ENCODE data around the gene BRCA1. TPM values are rescaled to one million over a fixed set of nuclear protein-coding genes. Genes with fewer than 3 reads are reported as not detected.

Gene BRCA1
- total RNA-seq (10 to 100 TPM; 28.6 to 47.7 TPM), polyA plus RNA-seq (ENCODE audit: insufficient read depth, low read depth, low replicate concordance) (20.9 TPM)
- long read RNA-seq, donor 1, full-length matches to known transcripts: 2 of 2 reads
- long read RNA-seq, donor 1, partial matches to known transcripts: 0 of 2 reads
- long read RNA-seq, donor 1, other reads (novel, unspliced or antisense): 0 of 2 reads
- long read RNA-seq, donor 2, full-length matches to known transcripts: 3 of 3 reads
- long read RNA-seq, donor 2, partial matches to known transcripts: 0 of 3 reads
- long read RNA-seq, donor 2, other reads (novel, unspliced or antisense): 0 of 3 reads

- 2% methylated on average over 38 of the region's 38 CpGs for WGBS, 2 donors
- Histone ChIP-seq H3K27me3 (no peaks in the 10 kb centered on the region), H3K36me3 (ENCODE audit: low read depth, missing control alignments) (no peaks in the 10 kb centered on the region), H3K9me3 (no peaks in the 10 kb centered on the region), H3K27ac (peak within 1 kb of the TSS; percentile 39 to 55), H3K4me3 (peak within 1 kb of the TSS; percentile 61 to 82), H3K4me1 (peaks cover 10% of the 10 kb centered on the region)
- peak; percentile 97 for DNase-seq
- intact Hi-C loops (cut with DNase I; ENCODE audit: low total_unique reads): no loop called here
- TF ChIP-seq POLR2A (IDR thresholded peaks at IDR 0.05) (no peak), CTCF (IDR thresholded peaks at IDR 0.05) (no peak)
These were observed at the start of gene BRCA1 for GRCh38 chr17:43125133-43125966. Gene BRCA1 (minus strand): TSS chr17:43125364. CDS start chr17:43124096, 1,268 bp downstream.

- 2 to 4% methylated on average over 12 of the region's 12 CpGs for WGBS, 2 donors
- Histone ChIP-seq H3K36me3 (ENCODE audit: low read depth, missing control alignments) (no peaks in the 10 kb centered on the region), H3K27ac (peak overlapping the region; percentile 99 to 100), H3K27me3 (no peaks in the 10 kb centered on the region), H3K9me3 (no peaks in the 10 kb centered on the region), H3K4me1 (peaks cover 36% of the 10 kb centered on the region), H3K4me3 (peak overlapping the region; percentile 85 to 89)
- TF ChIP-seq POLR2A (IDR thresholded peaks at IDR 0.05) (no peak), CTCF (IDR thresholded peaks at IDR 0.05) (no peak)
- DNase-seq: peak; percentile 57
- intact Hi-C loops (cut with DNase I; ENCODE audit: low total_unique reads): no loop called here
These were observed 46.7 kb upstream of the BRCA1 start for GRCh38 chr17:43171586-43172487.

- Histone ChIP-seq H3K4me1 (peaks cover 35% of the 10 kb centered on the region), H3K36me3 (ENCODE audit: low read depth, missing control alignments) (no peaks in the 10 kb centered on the region), H3K27me3 (no peaks in the 10 kb centered on the region), H3K27ac (peak within 1 kb of the TSS; percentile 99 to 100), H3K9me3 (no peaks in the 10 kb centered on the region), H3K4me3 (peak within 1 kb of the TSS; percentile 85 to 89)
- peak; percentile 67 for TF ChIP-seq POLR2A (IDR thresholded peaks at IDR 0.05)
- no peak for TF ChIP-seq CTCF (IDR thresholded peaks at IDR 0.05)
- intact Hi-C loops (cut with DNase I; ENCODE audit: low total_unique reads): no loop called here
- peak; percentile 99 for DNase-seq
- 0 to 1% methylated on average over 39 to 41 of the region's 41 CpGs for WGBS, 2 donors
These were observed 45.8 kb upstream of the BRCA1 start, which contains the start of gene NBR1 for GRCh38 chr17:43170766-43171585. Gene NBR1 (plus strand): TSS chr17:43171214. CDS start chr17:43175800, 4,586 bp downstream.
